ENCODE results near the gene MAMLD1.

The MAMLD1 gene

GRCh38 chrX:150348365-150348764, 14.8 kb upstream of the MAMLD1 start:
- Histone ChIP-seq H4K8ac (ENCODE audit: low read length) (no peak overlapping the region), H3K79me1 (replicated peaks; ENCODE audit: low read length, poor library complexity, severe bottlenecking) (no peaks in the 10 kb centered on the region), H3K18ac (ENCODE audit: low read depth in 1 of 2, low read length in 2 of 2) (no peak overlapping the region), H3K14ac (ENCODE audit: low read length in 2 of 2) (no peak overlapping the region), H3K36me3 (ENCODE audit: control insufficient read depth in 1 of 2, insufficient read depth in 2 of 2, low read depth in 1 of 2, low read length in 2 of 2) (no peaks in the 10 kb centered on the region), H2BK5ac (ENCODE audit: low read depth, low read length, poor library complexity, severe bottlenecking) (no peak overlapping the region), H3K9ac (ENCODE audit: low read length) (no peak overlapping the region), H2BK15ac (ENCODE audit: low read depth, poor library complexity, severe bottlenecking) (no peak overlapping the region), H3K9me3 (ENCODE audit: control insufficient read depth, low read length) (peaks cover 7% of the 10 kb centered on the region), H3K23ac (ENCODE audit: low read length in 2 of 2) (no peak overlapping the region), H3K27me3 (ENCODE audit: control insufficient read depth in 1 of 2, insufficient read depth in 1 of 2, low read length in 2 of 2) (peaks cover 0 to 74% of the 10 kb centered on the region in 2 experiments), H2AK5ac (ENCODE audit: low read length, severe bottlenecking) (no peak overlapping the region), H2AFZ (ENCODE audit: low read depth, low read length) (no peak overlapping the region), H3K4me3 (ENCODE audit: insufficient read depth in 1 of 2, low read depth in 1 of 2, low read length in 2 of 2) (no peak overlapping the region), H3K4me2 (ENCODE audit: low read length, poor library complexity, severe bottlenecking) (no peak overlapping the region), H4K91ac (ENCODE audit: low read length) (no peak overlapping the region), H2BK12ac (ENCODE audit: low read length in 2 of 2) (no peak overlapping the region), H2BK120ac (ENCODE audit: low read depth, low read length) (no peak overlapping the region), H3K4me1 (ENCODE audit: control insufficient read depth, insufficient read depth, low read depth, low read length) (peaks cover 5% of the 10 kb centered on the region), H3K27ac (ENCODE audit: low read length, poor library complexity, severe bottlenecking) (no peak overlapping the region), H3K4ac (ENCODE audit: low read depth in 1 of 2, low read length in 2 of 2) (no peak overlapping the region)
- no peak for DNase-seq
- 5% methylated on average over 4 of the region's 4 CpGs for WGBS

GRCh38 chrX:150352114-150352513, 11.0 kb upstream of the MAMLD1 start:
- Histone ChIP-seq H3K4me2 (ENCODE audit: low read length, poor library complexity, severe bottlenecking) (no peak overlapping the region), H2AFZ (ENCODE audit: low read depth, low read length) (no peak overlapping the region)

GRCh38 chrX:150352581-150352980, 10.5 kb upstream of the MAMLD1 start:
- peaks cover 7% of the 10 kb centered on the region for H3K4me1 ChIP-seq (ENCODE audit: control insufficient read depth, insufficient read depth, low read depth, low read length)
- no peak overlapping the region for H3K23ac ChIP-seq (ENCODE audit: low read length in 2 of 2)
- H3K18ac ChIP-seq (ENCODE audit: low read depth in 1 of 2, low read length in 2 of 2), result no peak overlapping the region
- peaks cover 7% of the 10 kb centered on the region for H3K9me3 ChIP-seq (ENCODE audit: control insufficient read depth, low read length)
- no peak overlapping the region for H3K27ac ChIP-seq (ENCODE audit: low read length, poor library complexity, severe bottlenecking)
- no peak overlapping the region for H4K91ac ChIP-seq (ENCODE audit: low read length)
- no peak overlapping the region for H2BK12ac ChIP-seq (ENCODE audit: low read length in 2 of 2)
- no peak overlapping the region for H3K9ac ChIP-seq (ENCODE audit: low read length)
- no peak overlapping the region for H3K14ac ChIP-seq (ENCODE audit: low read length in 2 of 2)
- no peak overlapping the region for H2AK5ac ChIP-seq (ENCODE audit: low read length, severe bottlenecking)
- WGBS, result 74% methylated on average over 4 of the region's 4 CpGs
- no peak for DNase-seq
- no peak overlapping the region for H2AFZ ChIP-seq (ENCODE audit: low read depth, low read length)
- H2BK15ac ChIP-seq (ENCODE audit: low read depth, poor library complexity, severe bottlenecking), result no peak overlapping the region
- H3K4me2 ChIP-seq (ENCODE audit: low read length, poor library complexity, severe bottlenecking), result no peak overlapping the region
- H3K27me3 ChIP-seq (ENCODE audit: control insufficient read depth in 1 of 2, insufficient read depth in 1 of 2, low read length in 2 of 2), result peaks cover 0 to 63% of the 10 kb centered on the region in 2 experiments
- no peak overlapping the region for H3K4me3 ChIP-seq (ENCODE audit: insufficient read depth in 1 of 2, low read depth in 1 of 2, low read length in 2 of 2)
- H3K79me1 ChIP-seq (replicated peaks; ENCODE audit: low read length, poor library complexity, severe bottlenecking), result no peaks in the 10 kb centered on the region
- H2BK5ac ChIP-seq (ENCODE audit: low read depth, low read length, poor library complexity, severe bottlenecking), result no peak overlapping the region
- no peak overlapping the region for H2BK120ac ChIP-seq (ENCODE audit: low read depth, low read length)
- H3K4ac ChIP-seq (ENCODE audit: low read depth in 1 of 2, low read length in 2 of 2), result no peak overlapping the region
- no peak overlapping the region for H4K8ac ChIP-seq (ENCODE audit: low read length)
- H3K36me3 ChIP-seq (ENCODE audit: control insufficient read depth in 1 of 2, insufficient read depth in 2 of 2, low read depth in 1 of 2, low read length in 2 of 2), result no peaks in the 10 kb centered on the region

More at GRCh38 chrX:150352114-150352513, 11.0 kb upstream of the MAMLD1 start:
- Histone ChIP-seq H3K23ac (ENCODE audit: low read length in 2 of 2) (no peak overlapping the region), H2AK5ac (ENCODE audit: low read length, severe bottlenecking) (no peak overlapping the region), H2BK15ac (ENCODE audit: low read depth, poor library complexity, severe bottlenecking) (no peak overlapping the region), H3K79me1 (replicated peaks; ENCODE audit: low read length, poor library complexity, severe bottlenecking) (no peaks in the 10 kb centered on the region), H3K27ac (ENCODE audit: low read length, poor library complexity, severe bottlenecking) (no peak overlapping the region), H3K18ac (ENCODE audit: low read depth in 1 of 2, low read length in 2 of 2) (no peak overlapping the region), H3K36me3 (ENCODE audit: control insufficient read depth in 1 of 2, insufficient read depth in 2 of 2, low read depth in 1 of 2, low read length in 2 of 2) (no peaks in the 10 kb centered on the region), H3K9ac (ENCODE audit: low read length) (no peak overlapping the region), H3K4me3 (ENCODE audit: insufficient read depth in 1 of 2, low read depth in 1 of 2, low read length in 2 of 2) (no peak overlapping the region), H2BK120ac (ENCODE audit: low read depth, low read length) (no peak overlapping the region), H4K91ac (ENCODE audit: low read length) (no peak overlapping the region), H4K8ac (ENCODE audit: low read length) (no peak overlapping the region), H3K4me1 (ENCODE audit: control insufficient read depth, insufficient read depth, low read depth, low read length) (peaks cover 7% of the 10 kb centered on the region), H2BK12ac (ENCODE audit: low read length in 2 of 2) (no peak overlapping the region), H2BK5ac (ENCODE audit: low read depth, low read length, poor library complexity, severe bottlenecking) (no peak overlapping the region), H3K14ac (ENCODE audit: low read length in 2 of 2) (no peak overlapping the region), H3K27me3 (ENCODE audit: control insufficient read depth in 1 of 2, insufficient read depth in 1 of 2, low read length in 2 of 2) (peaks cover 0 to 60% of the 10 kb centered on the region in 2 experiments), H3K4ac (ENCODE audit: low read depth in 1 of 2, low read length in 2 of 2) (no peak overlapping the region), H3K9me3 (ENCODE audit: control insufficient read depth, low read length) (peaks cover 7% of the 10 kb centered on the region)
- WGBS, result 89% methylated on average over 3 of the region's 3 CpGs
- no peak for DNase-seq

GRCh38 chrX:150355913-150356312, 7.2 kb upstream of the MAMLD1 start:
- 74% methylated on average over 3 of the region's 3 CpGs for WGBS
- H4K8ac ChIP-seq (ENCODE audit: low read length), result no peak overlapping the region

More at GRCh38 chrX:150355913-150356312, 7.2 kb upstream of the MAMLD1 start:
- no peak overlapping the region for H2AK5ac ChIP-seq (ENCODE audit: low read length, severe bottlenecking)
- no peak for DNase-seq
- H3K4me1 ChIP-seq (ENCODE audit: control insufficient read depth, insufficient read depth, low read depth, low read length), result peaks cover 3% of the 10 kb centered on the region
- no peak overlapping the region for H2BK5ac ChIP-seq (ENCODE audit: low read depth, low read length, poor library complexity, severe bottlenecking)
- no peak overlapping the region for H3K18ac ChIP-seq (ENCODE audit: low read depth in 1 of 2, low read length in 2 of 2)
- no peak overlapping the region for H3K4ac ChIP-seq (ENCODE audit: low read depth in 1 of 2, low read length in 2 of 2)
- no peak overlapping the region for H3K9ac ChIP-seq (ENCODE audit: low read length)
- no peak overlapping the region for H2BK15ac ChIP-seq (ENCODE audit: low read depth, poor library complexity, severe bottlenecking)
- no peaks in the 10 kb centered on the region for H3K36me3 ChIP-seq (ENCODE audit: control insufficient read depth in 1 of 2, insufficient read depth in 2 of 2, low read depth in 1 of 2, low read length in 2 of 2)
- H3K4me3 ChIP-seq (ENCODE audit: insufficient read depth in 1 of 2, low read depth in 1 of 2, low read length in 2 of 2), result no peak overlapping the region
- H2BK12ac ChIP-seq (ENCODE audit: low read length in 2 of 2), result no peak overlapping the region
- H3K27ac ChIP-seq (ENCODE audit: low read length, poor library complexity, severe bottlenecking), result no peak overlapping the region
- no peak overlapping the region for H3K14ac ChIP-seq (ENCODE audit: low read length in 2 of 2)
- H2BK120ac ChIP-seq (ENCODE audit: low read depth, low read length), result no peak overlapping the region
- H2AFZ ChIP-seq (ENCODE audit: low read depth, low read length), result no peak overlapping the region
- no peak overlapping the region for H4K91ac ChIP-seq (ENCODE audit: low read length)
- peaks cover under 1% of the 10 kb centered on the region for H3K9me3 ChIP-seq (ENCODE audit: control insufficient read depth, low read length)
- H3K4me2 ChIP-seq (ENCODE audit: low read length, poor library complexity, severe bottlenecking), result no peak overlapping the region
- no peaks in the 10 kb centered on the region for H3K79me1 ChIP-seq (replicated peaks; ENCODE audit: low read length, poor library complexity, severe bottlenecking)
- H3K23ac ChIP-seq (ENCODE audit: low read length in 2 of 2), result no peak overlapping the region
- H3K27me3 ChIP-seq (ENCODE audit: control insufficient read depth in 1 of 2, insufficient read depth in 1 of 2, low read length in 2 of 2), result peaks cover 0 to 59% of the 10 kb centered on the region in 2 experiments
